ENCODE data around the gene TMEM9B.

TMEM9B gene

GRCh38 chr11:8998017-8998416 lies 33.8 kb upstream of the TMEM9B start:
- no peak overlapping the region for H3K27ac ChIP-seq (replicated peaks)
- TF ChIP-seq GABPA (IDR thresholded peaks at IDR 0.05; ENCODE audit: low read depth) (no peak), REST (IDR thresholded peaks at IDR 0.05; ENCODE audit: insufficient replicate concordance, low read depth) (no peak), CTCF (IDR thresholded peaks at IDR 0.05; ENCODE audit: insufficient read depth, low read length) (no peak), SPI1 (IDR thresholded peaks at IDR 0.05; ENCODE audit: borderline replicate concordance, low read depth) (no peak), POLR2AphosphoS5 (IDR thresholded peaks at IDR 0.05; ENCODE audit: low read depth) (no peak)
- DNase-seq (ENCODE audit: low read depth in 1 of 2, low spot score in 1 of 2), result no peak
- no peaks in the 10 kb centered on the region for H3K27me3 ChIP-seq (ENCODE audit: insufficient read depth, poor library complexity, severe bottlenecking)
- H3K4me3 ChIP-seq (replicated peaks; ENCODE audit: insufficient read depth, low read length), result no peak overlapping the region

- H3K27ac ChIP-seq (replicated peaks), result no peak overlapping the region
- no peak for DNase-seq (ENCODE audit: low read depth in 1 of 2, low spot score in 1 of 2)
- TF ChIP-seq SPI1 (IDR thresholded peaks at IDR 0.05; ENCODE audit: borderline replicate concordance, low read depth) (peak; percentile 43; the same call in 1 of the 2 replicates), GABPA (IDR thresholded peaks at IDR 0.05; ENCODE audit: low read depth) (no peak), CTCF (IDR thresholded peaks at IDR 0.05; ENCODE audit: insufficient read depth, low read length) (no peak), REST (IDR thresholded peaks at IDR 0.05; ENCODE audit: insufficient replicate concordance, low read depth) (no peak), POLR2AphosphoS5 (IDR thresholded peaks at IDR 0.05; ENCODE audit: low read depth) (no peak)
- H3K4me3 ChIP-seq (replicated peaks; ENCODE audit: insufficient read depth, low read length), result no peak overlapping the region
- no peaks in the 10 kb centered on the region for H3K27me3 ChIP-seq (ENCODE audit: insufficient read depth, poor library complexity, severe bottlenecking)
Observed at GRCh38 chr11:8997451-8997850, 33.2 kb upstream of the TMEM9B start.

GRCh38 chr11:8989453-8989852 lies 25.2 kb upstream of the TMEM9B start:
- H3K27me3 ChIP-seq (ENCODE audit: insufficient read depth, poor library complexity, severe bottlenecking), result no peaks in the 10 kb centered on the region
- no peak for TF ChIP-seq REST (IDR thresholded peaks at IDR 0.05; ENCODE audit: insufficient replicate concordance, low read depth)
- TF ChIP-seq GABPA (IDR thresholded peaks at IDR 0.05; ENCODE audit: low read depth), result no peak
- TF ChIP-seq SPI1 (IDR thresholded peaks at IDR 0.05; ENCODE audit: borderline replicate concordance, low read depth), result no peak; the same call in 1 of the 2 replicates
- TF ChIP-seq POLR2AphosphoS5 (IDR thresholded peaks at IDR 0.05; ENCODE audit: low read depth), result no peak
- no peak for TF ChIP-seq CTCF (IDR thresholded peaks at IDR 0.05; ENCODE audit: insufficient read depth, low read length)
- H3K4me3 ChIP-seq (replicated peaks; ENCODE audit: insufficient read depth, low read length), result no peak overlapping the region
- DNase-seq (ENCODE audit: low read depth in 1 of 2, low spot score in 1 of 2), result no peak
- no peak overlapping the region for H3K27ac ChIP-seq (replicated peaks)

All from HL-60 (cell line).